NCI-H187 (cell line): Measurements from ENCODE around the gene ATP5ME.
"Not testable (repeated sequence)": the region's sequence is repeated elsewhere in the genome, so short reads cannot be mapped to it uniquely, and the experiment has no call there.

Source experiments
- DNase-seq, 2 experiments: peaks; one replicate each; lab custom pipeline; 2025; lab: John Stamatoyannopoulos, UW

The ATP5ME gene

DNA sequence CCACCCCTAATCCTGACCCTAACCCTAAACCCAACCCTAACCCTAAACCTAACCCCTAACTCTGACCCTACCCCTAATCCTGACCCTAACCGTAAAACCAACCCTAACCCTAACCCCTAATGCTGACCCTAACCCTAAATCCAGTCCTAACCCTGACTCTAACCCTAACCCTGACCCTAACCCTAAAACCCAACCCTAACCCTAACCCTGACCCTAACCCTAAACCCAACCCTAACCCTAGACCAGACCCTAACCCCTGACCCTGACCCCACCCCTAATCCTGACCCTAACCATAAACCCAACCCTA lies 30.8 kb upstream of the ATP5ME start:
- no peak for DNase-seq

DNA sequence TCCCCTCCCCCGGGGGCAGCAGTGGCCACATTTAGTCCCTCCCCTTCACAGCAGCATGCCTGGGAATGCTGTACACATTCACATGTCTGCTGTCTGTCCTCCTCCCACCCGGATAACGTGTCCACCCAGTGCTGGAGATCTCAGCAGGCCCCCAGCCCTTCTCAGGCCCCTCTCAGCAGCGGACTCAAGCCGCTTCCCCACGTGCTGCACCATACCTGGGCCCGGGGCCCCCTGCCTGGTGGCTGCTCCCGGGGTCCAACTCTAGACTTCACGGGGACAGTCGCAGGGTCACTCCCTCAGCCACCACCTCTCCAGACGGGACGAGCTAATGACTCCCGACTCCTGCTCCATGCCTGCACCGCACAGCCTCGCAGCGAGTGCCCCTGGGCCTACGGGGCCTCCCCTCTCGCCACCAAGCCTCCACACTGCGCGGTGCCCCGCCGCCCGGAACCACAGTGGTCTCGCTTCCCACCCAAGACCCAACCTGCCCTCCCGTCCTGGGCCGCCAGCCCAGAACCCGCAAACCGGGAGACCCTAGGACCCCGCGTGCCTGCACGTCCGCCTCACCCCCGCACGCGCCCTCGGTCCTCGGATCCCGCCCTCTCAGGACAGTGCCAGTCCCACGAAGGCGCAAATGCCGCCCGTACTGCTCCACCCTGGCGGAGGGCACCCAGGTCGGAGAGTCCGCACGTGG lies 30.3 kb upstream of the ATP5ME start:
- DNase-seq, result no peak

DNA sequence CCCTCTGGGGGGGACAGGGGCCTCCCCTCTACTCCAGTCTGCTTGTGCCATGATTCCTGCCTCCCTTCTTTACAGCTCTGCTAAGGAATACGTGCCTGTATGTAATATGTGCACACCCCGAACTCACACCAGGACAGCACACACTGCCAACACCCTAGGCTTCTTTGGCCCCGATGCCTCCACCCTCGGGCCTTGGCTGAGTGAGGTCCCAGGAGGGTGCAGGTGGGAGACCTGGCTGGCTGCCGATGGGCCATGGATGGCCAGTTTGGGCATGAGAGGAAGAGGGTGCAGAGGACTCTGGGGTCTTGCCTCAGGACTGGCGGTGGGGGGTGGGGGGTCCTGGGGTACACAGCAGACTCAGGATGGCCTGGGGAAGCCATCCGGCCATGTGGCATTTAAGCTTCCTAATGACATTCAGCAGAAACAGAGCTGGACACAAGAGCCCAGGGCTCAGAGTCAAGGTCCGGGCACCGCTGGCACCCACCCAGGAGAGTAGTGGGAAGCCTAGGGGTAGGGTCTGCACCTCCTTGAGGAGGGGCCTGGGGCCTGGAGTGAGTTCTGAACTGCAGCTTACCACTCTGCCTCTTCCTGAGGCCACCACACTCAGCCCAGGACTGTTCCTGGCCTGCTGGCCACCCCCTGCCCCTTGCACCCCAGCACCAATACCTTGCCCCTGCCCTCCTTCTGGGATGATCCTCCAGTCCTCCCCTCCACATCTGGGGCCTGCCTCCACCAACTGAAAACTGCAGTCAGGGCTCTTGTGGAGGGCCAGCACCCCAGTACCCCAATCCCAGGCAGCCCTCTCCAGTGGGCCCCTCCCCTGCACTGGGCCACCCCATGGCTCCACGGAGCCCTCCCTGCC lies 29.5 kb upstream of the ATP5ME start:
- no peak for DNase-seq

DNA sequence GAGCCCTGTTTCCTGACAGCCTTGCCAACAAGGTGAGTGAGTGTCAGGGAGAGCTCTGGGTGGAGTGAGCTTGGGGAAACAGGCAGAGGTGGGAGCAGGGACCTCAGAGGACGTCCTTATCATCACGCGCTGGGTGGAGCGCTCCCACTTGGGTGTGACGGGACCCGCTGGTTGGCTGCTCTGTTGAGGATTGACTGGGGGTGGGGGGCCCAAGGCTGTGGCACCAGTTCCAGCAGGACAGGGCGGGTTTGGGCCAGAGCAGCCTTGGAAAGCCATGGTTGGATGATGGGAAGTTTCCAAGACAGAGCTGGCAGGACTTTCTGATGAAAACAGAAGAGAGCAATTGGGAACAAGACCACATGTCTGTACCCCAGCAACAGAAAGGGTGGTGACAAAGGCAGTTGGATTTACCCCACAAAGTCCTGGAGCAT lies 28.6 kb upstream of the ATP5ME start:
- no peak for DNase-seq

DNA sequence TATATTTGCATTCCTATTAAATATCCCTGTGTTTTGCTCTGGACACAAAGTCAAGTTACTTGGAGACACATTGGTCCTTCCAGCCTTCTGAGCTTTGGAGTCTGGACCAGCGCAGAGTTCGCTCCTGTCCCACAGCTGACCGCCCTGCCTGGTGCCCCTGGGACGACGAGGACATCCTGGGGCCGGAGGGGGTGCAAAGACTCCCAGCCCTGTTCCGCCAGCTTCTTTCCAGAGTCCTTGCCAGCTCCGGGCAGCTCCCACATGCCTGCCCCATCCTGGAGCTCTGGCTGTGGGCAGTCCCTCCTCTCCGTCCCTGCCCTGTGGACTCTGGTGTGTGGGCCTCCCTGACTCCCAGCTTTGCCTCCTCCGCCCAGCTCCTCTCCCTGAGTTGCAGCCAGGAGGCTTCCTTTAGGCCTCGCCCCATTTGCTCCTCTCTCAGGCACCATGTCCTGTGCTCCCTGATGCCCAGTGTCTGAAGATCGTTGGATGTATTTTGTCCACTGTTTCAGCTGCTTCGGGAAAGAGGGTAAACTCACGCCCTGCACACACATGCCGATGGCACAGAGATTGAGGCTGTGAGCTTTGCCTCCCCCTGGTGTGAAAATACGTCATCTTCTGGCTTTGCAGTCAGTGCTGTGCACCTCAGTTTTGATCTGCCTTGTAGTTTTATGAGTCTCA lies 26.6 kb upstream of the ATP5ME start:
- DNase-seq, result no peak

DNA sequence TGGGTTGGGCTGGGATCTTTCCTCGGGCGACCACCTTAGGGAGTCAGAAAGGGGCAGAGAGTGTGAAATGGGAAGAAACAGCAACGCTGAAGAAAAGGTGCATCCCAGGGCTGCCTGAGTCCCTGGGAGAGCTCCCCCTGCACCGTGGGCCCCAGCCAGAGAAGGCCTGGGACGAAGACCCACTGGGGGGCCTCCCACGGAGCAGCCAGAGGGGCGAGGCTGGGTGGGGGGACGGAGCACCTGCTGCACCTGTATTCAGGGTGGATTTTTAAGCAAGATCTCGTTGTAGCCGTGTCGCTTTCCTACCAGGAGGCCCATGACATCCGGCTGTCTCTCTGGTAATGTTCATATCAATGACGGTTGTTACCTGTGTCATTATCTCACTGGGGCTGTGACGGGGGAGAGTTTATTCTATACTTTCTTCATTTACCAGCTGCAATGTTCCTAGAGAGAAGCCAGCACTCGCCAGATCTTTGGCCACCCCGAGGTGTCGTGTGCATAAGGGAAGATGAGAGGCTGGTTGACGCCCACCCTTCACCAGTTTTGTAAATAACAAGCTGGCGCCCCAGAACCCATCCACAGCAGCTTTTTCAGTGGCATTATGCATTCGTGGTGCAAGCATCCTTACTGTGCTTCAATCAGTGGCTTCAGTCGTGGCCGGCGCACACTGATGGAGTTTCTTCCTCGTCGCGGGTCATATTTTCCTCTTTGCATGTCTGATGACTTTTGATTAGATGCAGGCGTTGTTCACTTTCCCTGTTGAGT lies 25.9 kb upstream of the ATP5ME start:
- no peak for DNase-seq

DNA sequence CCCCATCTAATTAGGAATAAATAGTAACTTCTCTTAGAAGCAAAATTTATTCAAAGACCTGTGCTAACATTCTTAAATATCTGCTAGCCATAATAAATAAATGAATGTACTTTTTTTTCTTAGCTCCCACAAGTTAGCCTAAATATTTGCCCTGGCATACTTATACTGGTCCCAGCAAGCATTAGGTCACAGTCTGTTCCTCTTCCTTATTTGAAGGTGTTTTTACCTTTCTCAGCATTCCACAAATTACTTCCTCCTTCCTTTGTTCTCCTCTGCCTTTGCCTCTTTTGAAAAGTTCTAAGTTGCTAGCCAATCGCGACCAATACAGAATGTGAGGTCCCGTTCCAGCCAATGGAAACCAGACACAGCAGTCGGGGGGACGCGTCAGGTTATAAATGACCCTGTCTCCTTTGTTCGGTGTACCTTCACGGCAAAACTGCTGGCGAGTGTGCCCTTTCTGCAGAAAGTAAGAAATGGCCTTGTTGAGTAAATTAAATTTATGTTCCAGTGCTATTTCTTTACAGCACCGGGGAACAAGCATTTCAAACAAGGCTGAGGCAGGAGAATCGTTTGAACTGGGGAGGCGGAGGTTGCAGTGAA lies 20.4 kb upstream of the ATP5ME start:
- not testable (repeated sequence) for DNase-seq

DNA sequence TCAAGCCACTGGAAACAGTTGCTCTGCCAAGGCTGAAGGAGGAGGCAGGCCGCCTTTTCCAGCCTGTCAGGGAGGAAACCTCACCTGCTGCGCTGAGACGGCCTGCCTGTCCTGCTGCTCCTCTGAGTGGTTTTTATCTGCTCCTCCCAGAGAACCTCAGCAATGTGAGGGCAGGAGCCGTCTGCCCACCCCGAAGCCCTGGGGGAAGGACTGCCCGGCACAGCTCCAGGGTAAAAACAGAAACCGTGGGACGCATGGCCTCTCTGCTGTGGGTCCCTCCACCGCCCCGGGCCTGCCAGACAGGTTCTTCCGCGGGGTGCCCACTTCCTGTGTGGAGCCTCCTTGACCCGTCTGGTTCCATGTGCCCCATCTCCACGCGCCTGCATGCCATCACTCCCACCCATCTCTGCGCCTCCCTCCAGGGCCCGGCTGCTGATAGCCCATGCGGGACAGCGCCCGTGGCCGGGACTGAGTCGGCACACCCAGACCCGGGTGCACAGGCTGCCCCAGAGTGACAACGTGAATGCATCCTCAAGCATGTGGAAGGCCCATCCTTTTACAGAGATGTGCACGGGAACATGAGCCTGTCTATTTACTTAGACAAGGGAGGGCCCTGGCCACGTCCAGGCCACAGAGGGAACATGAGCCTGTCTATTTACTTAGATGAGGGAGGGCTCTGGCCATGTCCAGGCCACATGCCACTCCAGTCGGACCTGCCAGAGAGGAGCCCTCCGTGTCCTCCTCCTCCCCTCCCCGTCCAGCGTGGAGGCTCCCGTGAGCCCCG lies 18.9 kb upstream of the ATP5ME start:
- no peak for DNase-seq

DNA sequence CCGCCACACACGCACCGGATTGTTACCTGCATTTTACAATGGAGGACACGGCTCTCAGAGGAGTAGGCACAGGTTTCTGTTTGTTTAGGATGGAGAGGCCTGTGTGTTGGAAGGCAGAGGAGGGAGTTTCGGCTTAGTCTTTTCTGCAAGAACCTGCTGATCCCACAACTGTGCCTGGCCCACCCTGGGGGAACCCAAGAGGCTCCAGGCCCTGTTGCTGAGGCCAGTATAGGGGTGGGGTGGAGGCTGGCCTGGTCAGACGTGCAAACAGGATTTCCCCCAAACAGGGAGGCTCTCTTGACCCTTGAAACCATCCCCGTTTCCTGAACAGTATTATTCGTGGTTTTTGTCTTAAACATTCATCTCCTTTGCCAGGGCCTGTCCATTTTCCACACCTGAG lies 15.6 kb upstream of the ATP5ME start:
- no peak for DNase-seq

DNA sequence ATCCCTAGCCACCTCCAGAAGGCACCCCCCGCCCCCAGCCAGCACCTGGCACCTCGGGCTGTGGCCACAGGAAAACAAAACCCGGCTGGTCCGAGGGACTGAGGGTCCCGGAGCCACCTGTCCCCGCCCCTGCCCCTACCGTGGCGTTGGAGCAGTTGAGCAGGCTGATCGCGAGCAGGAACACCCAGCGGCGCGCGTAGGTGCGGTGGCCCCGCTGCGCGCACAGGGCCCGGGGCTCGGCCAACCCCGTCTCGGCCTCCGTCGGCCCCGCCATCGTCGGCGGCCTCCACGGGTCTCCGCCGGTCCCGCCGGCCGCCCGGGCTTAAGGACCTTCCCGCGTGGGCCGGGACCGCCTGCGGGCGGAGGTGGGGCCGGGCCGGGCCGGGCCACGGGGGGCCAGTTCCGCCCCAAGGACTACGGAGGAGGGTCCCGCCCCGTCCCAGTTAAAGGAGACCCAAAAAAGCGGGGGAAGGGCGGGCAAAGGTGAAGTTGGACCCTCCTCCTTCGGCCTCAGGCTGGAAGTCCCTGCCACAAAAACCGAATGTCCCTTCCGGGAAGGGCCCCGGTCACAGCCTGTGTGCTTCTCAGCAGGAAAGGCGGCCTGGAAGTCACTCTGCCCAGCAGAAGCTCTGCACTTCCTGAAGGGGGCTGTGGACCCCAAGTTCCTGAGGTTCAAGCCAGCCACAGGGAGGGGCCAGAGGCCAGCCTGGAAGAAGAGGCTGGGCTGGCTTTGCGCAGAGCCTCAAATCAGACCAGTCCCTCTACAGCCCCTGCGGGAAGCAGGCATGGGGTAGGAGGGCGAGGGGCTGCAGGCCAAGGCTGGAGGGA lies 15.0 kb upstream of the ATP5ME start, which contains the start of gene SLC49A3:
SLC49A3 (minus strand) TSS at position 298 of the 828 bp plus-strand sequence; CDS start at position 274, 24 bp downstream.
- DNase-seq, result no peak

DNA sequence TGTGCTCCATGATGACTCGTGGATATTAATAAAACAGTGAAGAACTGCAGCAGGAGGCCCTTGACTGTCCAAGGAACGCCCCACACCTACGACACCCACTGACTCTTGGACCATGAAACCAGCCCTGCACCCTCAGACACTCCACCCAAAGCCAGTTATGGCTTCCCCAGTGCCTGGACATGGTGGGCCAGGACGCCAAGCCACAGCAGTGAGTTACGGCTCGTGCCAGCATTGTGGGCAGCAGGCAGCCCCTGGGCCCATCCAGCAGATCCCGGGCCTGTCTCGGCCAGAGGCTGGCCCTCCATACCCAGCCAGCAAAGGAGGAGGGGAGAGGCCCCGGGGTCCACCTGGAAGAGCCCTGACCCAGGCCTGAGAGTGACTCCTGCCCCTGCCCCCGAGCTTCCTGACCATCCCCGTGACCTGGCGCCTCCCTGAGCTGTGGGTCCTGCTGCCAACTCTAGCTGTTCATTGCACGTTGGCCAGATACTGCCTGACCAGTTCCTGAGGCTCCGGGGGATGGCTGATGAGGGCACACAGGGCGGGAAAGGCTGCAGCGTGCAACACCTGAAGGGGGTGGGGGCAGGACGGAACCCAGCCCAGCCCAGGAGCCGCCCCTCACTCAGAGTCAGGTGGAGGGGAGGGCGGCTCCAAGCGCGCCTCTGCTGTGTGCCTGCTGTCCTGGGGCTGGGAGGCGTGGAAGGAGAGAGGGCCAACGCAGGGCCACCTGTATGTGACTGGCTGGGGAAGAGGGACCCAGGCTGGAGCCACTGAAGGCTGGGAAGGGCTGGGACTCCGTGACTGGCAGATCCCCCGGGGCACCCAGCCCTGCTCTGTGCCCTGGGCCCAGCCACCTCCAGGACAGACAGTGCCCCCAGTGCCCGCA lies 14.1 kb upstream of the ATP5ME start:
- DNase-seq, result no peak

DNA sequence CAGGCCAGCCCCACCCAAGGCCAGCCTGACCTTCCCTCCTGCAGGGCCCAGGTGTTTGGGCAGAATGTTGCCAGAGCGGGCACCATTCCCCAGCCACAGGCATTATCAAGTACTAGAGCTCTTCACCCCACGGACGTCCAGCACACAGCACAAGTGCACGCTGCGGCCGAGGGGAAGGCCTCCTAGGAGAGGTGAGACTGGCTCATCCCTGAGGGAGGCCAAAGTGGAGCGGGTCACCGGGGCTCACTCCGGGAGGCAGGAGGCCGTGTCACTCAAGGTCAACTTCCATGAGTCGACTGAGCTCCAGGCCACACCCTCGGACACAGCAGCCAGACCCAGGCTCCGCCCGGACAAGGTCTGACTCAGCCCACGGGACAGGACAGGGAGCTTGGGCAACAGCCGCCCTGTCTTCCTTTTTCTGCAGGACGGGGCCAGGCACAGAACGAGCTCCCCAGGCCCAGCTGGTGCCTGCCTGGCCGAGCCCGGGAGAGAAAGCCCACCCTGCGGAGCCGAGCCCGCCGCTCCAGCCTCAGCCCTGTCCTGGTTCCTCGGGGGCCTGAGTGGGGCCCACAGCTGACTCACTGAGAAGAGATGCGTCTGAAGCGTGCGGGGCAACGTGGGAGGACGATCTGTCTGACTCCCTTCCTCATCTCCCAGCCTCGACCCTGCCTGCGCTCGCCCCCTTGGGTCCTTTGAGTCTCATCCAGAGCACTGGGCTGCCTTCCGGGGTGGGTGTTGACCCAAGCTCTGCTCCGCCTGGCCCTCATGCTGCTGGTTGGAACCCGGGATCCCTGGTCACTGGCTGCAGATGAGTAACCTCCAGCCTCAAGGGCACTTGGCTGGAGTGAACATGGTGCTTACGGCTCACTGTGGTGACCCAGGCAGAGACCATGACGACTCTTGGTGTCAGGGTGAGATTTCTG lies 13.2 kb upstream of the ATP5ME start:
- no peak for DNase-seq

DNA sequence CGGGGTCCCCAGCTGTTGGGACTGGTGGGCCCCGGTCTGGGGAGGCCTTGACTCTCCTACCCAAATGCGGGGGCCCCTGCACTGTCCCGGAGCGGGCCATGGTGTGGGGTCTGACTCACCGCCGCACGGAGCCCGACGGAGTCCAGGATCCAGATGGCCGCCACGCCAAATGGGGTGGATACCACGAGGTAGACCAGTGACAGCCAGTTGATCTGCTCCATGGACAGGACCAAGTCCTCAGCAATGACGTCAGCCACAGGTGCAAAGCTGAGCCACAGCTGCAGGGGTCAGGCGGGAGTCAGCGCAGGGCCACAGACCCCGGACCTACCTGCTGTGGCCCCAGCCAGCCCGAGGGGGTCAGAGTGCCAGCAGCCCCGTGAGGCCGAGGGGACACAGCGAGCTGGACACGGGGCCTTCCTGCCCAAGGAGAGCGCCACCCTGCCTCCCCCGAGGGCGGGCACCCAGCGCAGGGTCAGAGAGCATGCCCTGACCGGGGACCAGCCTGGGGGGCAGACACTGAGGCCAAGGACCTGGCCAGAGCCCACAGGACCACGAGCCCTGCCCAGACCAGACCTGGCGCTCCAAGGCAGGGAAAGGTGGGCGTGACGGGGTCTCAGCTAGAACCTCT lies 12.5 kb upstream of the ATP5ME start:
- no peak for DNase-seq

DNA sequence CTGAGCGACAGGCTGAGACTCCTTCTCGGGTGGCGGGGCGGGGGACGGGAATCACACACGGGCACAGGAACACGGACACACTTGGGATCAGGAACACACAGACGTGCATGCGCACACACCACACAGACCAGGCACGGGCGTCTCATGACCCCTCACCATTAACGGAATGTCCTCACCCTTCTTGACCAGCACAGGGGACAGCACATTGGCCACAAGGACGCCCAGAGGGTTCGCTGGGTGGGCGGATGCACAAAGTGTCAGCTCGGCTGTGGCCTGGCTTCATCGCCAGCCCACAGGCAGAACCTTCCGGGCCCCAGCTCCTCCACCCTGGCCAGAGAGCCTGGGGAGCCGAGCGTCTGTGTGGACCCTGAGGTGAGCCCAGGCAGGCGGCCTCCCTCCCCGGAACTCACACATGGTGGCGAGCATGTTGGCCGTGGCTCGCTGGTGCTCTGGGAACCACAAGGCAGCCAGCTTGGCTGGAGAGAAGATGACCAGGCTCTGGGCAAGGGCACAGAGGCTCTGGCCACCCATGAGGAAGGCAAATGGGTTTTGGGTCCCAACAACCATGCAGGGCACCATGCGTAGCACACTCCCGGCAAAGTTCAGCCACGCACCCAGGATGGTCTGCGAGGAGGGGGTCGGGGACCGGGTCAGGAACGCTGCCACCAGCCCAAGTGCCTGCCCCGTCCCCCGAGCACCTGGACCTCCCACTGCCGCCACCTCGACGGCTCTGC lies 11.8 kb upstream of the ATP5ME start:
- DNase-seq, result no peak

DNA sequence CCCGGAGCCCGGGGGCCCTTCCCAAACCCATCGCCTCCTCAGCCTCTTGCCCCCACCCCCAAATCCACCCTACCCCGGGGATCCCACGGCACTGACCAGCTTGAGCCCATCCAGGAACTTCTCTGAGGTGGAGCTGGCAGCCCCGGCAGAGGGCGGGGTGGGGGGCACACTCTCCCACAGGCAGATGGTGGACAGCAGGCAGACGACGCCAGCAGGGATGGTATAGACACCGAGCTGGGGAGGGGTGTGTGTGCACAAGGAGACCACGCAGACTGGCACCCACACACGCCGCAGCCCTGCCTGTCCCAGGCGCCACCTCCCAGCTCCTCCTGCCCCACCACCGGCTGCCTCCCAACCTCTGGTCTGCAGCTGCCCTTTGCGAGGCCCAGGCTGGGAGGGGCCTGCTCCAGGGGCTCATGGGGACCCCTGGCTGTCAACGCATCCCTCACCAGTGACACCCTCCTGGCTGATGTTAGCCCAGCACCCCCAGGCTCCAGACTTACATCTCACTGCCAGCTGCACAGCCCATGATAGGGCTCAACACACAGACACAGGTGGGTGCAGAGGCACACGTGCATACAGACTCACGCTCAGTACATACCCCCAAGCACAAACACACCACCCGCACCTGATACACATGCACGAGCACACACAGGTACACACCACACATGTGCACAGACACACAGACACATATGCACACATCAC lies 10.7 kb upstream of the ATP5ME start:
- DNase-seq, result no peak

DNA sequence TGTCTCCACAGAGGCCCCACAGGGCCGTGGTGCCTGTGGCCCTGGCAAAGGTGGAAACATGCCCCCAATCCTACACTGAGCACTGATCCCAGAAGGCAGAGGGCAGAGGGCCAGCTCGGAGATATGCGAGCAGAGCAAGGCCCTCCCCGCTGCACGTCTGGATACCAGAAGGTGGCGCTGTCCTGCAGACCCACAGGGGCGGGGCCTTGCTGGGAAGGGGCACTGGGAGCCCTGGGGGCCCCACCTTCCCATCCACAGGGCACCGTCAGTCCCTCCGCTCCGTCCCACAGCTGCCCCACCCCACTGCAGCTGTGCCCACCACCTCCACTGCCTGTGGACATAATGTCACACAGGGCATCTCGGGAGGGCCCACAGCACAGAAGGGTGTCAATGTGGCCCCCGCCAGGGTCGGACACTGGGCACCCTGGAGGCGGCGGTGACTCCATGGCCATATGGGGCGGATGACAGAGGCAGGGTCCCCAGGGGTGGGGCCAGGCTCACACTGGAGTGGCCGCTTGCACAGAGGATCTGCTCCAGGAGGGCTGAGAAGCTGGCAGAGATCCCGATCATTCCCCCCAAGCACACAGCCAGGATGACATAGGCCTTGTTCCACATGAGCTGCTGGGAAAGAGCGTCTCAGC lies 10.0 kb upstream of the ATP5ME start:
- DNase-seq, result no peak
